HG03025 (cell line): ENCODE measurements around the gene SPHK1.

Experiments
- ATAC-seq: cut with Tn5 transposase; IDR thresholded peaks from one replicate; pipeline ENCODE4 v1.9.1; 2021; ENCODE audit warnings: mild to moderate bottlenecking, moderate library complexity; ENCODE audit not compliant: unreplicated experiment, low FRiP score

The SPHK1 gene

DNA sequence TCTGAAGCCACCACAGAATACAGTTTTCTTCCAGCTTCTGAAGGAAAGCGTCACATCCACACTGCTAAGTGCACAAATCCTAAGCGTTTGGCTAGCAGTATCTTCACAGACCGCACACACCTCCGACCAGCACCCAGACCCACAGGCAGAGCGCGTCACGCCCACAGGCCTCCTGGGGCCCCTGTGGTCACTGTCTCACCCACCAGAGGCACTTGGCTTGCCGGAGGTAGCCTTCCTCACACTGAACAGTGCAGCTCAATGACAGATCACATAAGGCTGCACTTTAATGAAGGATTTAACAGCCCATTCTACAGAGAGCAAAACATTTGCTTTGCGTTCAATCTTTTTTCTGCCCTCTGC lies 21.2 kb downstream of the SPHK1 start:
- ATAC-seq = no peak

DNA sequence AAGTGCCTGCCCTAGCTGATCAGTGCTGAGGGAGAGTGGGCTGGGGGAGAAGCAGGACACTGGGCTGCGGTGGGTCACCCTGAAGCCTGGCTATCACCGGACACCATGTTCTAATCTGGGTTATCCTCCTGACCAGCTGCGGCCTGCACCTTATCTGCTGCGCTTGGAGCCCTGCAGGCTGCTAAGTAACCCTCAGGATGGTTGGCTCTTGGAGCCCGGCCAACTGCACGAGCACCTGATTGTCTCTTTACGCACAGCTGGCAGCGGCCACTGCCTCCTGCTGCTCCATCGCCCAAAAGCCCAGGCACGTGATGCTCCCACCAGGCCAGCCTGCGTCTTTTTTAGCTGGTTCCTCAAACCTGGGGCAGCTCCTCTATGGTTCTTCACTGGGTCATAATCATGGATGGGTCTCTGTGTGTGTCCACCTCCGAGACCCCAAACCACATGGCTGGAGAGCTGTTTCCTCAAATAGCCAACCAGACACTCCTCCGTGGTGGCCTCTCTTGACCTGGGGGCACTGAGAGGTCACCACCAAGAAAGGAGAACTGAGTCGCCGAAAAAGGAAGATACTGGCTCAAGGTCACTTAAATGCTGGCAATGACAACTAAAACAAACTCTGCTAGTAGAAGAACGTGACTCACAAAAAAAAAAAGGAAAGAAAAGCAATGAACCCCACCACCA lies 21.7 kb downstream of the SPHK1 start:
- no peak for ATAC-seq

DNA sequence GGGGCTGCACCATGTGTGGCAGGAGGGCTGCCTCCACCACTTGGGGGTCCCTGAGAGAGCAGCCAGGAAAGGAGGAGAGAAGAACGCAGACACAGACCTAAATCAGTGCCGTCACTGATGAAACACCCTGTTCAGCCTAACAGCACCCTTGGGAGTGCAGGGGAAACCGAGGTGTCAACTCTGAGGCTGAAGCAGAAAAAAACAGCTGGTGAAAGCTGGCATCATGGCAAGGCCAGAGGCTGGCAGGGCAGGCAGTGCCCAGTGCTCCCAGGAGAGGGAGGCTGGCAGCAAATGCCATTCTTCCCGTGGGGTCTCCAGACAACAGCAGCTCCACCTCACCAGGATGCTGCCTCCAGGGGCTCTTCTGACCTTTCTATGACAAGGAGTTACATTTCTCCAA lies 23.1 kb downstream of the SPHK1 start:
- no peak for ATAC-seq

DNA sequence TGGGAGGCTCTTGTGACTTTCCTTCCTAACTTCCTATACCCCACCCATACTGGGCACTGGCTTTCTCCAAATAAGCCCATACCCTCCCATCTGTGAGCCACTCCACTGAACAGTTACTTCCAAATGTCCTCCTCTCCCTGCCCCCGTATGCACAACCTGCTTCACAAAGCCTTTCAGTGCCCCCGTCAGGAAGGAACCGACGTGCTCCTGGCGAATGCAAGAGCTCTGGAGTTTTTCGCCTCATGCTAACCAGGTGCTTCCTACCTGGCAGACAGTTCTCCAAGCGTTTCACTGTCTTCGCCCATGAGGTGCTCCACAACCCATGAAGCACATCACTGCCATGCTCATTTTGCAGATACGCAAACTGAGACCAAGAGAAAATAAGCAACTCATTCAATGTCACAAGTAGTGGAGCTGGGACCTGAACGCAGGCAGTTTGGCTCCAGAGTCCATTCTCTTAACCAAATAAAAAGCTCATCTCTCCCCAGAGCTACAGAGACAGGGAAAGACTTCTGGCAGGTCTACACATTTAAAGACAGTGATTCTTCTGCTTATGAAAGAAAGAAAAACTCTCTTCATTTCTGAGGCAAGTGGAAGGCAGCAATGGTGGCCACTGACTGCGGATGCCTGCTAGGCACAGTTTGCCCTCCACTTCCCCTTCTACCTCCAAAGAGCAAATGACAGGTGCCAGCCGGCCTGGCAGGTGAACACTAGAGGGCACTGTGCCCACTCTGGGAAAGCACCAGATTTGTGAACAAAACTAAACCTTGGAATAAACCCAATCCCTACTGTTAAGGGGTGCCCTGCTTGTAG lies 23.8 kb downstream of the SPHK1 start:
- no peak for ATAC-seq

DNA sequence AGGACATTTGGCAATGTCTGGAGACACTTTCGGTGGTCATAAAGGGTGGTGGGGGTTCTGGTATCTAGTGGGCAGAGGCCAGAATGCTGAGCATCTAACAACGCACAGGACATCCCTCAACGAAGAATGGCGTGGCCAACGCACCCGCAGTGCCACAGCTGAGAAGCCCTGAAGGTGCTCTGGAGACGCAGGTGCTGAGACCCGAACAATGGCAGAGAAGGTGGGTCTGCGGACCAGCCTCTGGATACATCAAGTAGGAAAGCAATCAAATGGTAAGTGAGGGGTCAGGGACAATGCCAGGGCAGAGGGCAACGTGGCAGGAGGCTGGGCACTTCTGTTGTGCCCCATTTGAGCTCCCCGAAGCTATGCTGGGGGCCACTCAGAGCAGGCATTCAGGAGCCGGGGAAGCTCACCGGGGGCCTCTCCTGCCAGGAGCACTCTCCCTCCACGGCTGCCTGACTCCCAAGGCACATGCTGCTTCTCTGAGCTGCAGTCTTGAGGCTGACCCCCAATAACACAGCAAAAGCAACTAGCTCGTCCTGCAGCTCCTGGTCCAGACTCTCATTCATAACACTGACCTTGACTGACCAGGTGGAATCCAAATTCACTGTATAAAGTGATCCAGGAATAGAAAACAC lies 26.0 kb downstream of the SPHK1 start:
- ATAC-seq = no peak

DNA sequence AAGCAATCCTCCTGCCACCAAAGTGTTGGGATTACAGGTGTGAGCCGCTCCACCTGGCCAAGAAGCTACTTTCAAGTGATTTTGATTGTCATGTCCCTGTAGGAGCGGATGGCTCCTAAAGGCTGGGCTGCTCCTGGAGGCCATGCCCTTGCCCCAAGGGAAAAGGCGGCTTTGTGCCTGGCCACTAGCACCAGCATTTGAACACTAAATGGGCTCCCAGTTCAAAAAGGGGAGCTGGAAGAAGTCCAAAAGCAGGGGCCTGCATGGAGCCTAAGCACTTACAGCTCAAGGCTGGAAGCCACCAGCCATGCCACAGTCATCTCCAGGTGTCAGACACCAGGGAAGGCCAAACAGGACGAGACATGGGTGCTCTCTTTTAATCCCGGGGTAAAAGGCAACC lies 26.8 kb downstream of the SPHK1 start:
- ATAC-seq = no peak

DNA sequence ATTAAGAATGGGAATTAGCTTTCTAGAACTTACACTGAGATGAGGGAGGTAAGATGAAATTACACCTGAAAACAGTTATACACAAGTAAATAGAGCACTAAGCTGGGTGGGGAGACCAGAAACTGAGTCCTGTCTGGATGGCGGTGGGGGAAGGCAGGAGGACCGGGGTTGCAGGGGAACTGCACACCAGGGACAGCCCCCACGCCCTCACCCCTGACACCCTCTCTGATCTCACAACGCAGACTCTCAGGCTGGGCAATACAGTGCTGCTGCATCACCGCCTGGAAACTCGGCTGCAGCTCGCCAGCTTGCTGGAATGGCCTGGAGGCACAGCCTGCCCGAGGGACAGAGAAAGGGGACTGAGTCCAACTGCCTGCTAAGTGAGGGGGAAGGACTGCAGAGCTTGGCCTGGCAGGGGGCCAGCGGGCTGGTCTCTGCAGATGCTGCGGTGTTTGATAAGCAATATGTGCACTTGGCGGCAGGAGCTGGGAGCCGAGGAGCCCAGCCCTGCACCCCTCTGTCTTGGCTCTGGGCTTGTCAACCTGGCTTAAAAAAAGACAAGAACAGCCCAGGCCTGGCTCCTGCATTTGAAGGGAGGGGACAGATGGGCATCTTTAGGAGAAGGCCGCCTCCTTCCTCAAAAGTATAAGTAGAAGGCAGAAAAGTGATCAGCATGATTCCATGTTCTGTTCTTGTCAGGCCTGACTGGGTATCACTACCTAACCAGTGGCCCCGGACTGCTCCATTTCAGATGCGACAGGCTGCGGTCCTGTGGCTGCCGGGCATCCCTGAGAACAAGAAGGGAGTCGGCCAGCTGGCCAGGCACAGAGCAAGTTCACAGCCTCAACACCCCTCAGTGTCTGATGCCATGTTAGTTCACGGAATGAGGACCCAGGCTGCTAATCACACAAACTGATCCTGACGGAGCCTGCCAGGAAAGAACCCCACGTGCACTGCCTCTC lies 30.2 kb downstream of the SPHK1 start:
- no peak for ATAC-seq

DNA sequence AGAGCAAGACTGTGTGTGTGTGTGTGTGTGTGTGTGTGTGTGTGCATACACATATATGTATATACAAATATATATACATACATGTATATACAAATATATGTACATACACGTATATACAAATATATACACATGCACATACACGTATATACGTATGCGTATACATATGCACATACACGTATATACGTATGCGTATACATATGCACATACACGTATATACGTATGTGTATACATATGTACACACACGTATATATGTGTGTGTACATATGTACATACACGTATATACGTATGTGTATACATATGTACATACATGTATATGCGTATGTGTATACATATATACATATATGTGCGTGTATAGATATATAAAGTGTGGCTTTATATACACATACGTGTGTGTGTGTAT lies 31.4 kb downstream of the SPHK1 start:
- ATAC-seq = no peak

DNA sequence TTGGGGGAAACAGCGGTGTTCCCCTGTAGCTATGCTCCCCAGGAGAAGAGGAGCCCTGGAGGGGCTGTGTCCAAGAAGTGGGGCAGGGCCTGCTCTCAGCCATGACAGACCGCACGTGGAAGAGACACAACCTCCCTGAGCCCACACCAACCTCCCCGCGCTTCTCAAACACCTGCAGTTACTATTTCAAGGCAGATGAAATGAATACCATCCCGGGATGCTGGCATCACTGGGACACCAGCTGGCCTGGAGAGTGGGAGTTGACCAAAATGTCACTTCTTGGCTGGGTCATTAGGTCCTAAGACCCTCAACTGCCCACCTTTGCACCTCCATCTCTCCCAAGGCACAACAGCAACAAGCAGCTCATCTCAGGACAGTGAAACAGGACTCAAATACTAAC lies 32.0 kb downstream of the SPHK1 start:
- ATAC-seq = no peak

DNA sequence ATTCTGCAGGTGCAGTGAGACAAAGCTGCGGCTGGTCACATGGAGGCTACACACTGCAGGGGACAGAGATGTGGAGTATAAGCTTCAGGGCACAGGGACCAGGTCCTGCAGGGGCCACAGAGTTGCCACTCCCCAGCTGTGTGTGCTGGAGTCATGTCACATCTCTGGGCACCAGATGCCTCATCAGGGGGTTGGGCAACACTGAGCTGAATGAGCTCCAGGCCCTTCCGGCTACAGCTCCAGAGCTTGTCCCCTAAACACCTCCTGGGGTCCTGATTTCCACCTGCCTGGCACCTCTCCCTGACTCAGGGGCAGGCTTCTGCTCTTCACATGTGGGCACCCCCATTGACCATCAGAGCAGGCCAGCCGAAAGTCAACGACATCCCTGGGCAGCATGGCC lies 32.5 kb downstream of the SPHK1 start:
- ATAC-seq = no peak

DNA sequence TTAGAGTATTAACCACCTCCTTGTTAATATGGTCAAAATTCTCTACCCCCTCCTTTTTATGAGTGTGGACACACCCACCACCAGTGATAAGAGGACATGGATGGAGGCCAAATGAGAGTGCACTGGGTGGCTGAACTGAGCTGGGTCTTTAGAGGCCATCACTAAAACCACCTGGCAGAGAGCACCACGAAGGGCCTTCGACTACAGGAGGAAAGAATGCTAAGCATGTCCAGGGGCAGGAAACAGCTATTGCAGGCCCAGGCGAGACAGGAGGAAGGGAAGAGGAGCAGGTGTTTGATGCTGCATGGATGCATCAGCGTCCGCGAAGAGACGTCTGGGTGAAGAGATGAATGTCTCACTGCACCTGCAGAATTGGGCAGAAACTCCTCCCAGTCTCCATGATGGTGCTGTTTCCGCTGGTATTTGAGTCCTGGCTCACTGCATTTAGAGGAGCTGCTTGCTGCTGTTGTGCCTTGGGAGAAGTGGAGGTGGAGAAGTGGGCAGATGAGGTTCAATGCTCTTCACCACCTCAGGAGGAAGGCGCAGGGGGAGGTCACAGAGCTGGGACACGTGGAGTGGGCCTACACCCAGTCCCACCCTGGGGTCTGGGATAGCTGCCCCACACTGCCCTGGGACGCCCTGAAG lies 33.2 kb downstream of the SPHK1 start:
- no peak for ATAC-seq

DNA sequence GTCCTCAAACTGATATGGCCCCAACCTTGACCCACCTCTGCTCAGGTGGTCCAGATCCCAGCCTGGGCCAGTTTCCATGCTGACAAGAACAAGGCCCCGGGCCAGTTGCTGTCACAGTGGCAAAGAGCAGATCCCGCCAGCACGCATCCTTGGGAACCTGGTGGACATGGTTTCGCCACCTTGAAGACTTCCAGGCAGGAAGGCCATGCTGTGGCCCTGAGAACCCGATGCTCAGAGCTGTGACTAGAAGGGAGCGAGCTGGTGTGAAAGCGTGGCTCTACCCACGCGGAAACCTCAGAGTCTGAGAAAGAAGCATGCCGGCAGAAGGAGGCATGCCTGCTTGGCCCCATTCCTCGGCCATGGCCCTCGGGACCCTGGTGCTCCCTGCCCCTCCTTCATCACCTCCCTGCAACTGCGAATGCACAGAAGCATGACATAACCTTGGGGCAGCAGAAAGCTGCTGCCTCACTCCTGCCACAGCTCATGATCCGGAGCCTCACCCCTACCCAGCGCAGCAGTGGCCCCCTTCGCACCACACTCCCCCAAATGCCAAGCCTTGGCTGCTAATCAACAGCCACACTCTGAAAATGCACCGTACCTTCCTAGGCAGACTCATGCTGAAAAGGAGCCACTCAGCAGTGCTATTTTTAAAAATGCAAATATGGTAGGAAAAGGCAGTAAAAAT lies 35.3 kb downstream of the SPHK1 start:
- no peak for ATAC-seq

DNA sequence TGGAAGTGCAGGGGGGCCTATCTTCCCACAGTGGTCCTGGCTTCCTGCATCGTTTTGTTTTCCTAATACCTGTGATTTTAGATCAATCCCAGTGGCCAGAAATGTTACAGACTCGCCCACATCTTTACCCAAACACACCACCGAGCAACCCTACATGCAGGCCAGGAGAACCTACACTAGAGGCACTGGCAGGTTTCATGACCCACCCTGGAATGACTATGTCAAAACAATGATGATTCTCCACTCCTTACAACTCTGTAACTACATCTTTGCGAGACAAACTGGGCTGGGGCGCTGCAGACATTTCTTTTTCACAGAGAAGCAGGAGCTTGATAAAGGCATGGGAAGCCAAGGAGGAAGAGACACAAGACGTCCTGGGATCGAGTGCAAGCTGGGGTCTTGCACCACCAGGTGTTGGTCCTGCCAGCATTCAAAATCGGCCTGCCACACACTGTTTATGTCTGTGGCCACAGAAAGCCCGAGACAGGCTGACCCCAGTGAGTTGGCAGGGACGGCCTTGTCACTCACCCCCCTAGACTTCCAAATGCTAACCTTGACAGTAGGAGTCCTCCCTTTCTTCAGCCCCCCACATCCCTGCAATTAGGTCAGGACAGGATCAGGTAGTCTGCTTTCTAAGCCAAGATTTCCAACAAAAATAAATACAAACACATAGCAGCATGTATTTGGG lies 36.1 kb downstream of the SPHK1 start:
- ATAC-seq = no peak

DNA sequence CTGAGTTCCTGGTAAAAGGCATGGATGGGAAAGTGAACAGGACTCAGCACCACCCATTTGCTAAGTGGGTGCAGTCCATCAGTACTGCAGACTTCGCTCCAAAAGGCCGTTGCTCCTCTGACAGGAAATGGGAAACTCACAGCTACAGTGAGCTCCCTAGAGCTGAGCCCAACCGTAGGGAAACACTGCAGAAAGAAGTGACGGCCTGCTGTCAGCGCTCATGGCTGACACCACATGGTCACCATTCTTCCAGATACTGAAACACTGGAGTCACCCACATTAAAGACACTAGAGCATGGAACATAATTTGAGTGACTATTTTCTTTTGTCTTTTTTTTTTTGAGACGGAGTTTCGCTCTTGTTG lies 36.6 kb downstream of the SPHK1 start:
- ATAC-seq = no peak

DNA sequence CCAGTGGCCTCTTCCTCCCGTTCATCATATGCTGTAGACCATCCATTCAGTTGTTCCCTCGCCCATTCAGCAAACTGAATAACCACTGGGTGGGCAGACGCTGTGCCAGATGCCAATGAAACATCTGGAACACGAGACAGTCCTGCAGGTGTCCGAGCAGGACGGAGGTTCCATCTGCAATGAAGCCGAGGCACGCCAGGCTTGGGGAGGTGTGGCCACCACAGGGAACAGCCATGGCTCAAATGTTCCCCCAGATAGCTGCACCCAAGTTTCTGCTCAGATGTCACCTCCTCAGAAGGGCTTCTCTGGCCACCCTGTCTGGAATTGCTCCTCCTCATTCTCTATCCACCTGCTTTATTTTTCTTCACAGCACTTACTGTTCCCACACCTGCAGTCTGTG lies 38.0 kb downstream of the SPHK1 start:
- ATAC-seq = no peak

DNA sequence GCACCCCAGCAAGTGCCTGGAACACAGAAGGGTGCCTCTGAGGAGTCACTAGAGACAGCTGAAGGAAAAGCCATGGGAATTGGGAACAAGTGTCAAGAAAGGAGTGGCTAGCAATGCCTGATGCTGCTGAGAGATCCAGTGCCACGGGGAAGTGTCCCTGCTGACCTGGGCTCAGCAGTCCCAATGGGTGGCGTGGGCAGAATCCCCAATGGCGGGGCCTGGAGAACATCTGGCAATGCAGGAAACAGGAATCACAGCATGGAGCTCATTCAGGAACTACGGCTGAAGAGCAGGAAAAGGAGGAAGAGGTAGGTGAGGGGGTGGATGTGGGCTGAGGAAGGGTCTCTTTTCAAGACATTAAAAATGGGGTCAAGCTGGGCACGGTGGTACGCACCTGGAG lies 38.5 kb downstream of the SPHK1 start:
- ATAC-seq = no peak

DNA sequence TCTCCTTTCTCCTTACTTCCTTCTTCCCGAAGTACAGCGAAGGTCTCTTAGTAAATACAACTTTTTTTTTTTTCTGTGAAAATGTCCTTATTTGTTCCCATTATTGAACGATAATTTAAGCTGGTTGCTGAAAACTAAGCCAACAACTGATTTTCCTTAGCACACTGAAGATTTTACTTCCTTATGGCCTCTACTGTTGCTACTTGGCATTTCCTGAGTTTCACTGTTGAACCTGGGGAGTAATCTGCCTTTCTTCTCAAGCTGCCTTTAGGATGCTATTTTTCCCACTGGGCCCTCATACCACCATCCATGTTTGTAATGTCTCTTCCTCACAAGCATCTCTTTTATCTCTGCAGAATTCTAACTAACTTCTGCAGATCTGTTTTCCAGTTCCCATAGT lies 42.4 kb downstream of the SPHK1 start:
- ATAC-seq = no peak

DNA sequence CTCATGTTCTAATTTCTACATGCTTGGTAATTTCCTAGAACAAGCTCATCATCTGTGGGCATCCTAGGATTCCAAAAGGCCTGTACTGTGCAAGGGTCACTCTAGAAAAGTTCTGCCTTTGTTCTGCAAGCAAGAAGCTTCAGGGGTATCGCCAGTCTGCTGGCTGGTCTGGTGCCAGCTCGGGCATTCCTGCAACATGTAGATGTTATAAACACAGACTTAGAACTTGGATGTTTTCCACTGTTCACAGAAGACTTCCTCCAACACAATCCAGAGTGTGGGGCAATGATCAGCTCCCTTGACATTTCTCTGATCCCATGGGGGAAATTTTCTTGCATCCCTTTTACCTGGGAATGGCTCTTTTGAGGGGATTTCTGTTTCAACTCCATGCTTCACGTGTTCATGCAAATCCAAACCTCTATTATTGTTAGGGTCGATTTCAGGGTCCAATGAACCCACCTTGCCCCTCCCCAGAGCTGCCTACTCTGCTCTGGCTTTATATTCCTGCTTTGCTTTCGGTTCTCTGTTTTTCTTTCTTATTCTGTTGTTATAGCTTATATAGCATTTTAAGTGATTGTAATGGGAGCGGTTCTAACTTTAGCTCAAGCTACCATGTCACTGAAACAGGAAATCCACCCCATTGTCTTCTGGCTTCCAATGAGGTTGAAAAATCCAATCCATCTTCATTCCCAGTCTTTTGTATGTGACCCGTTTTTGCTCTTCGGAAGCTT lies 43.3 kb downstream of the SPHK1 start:
- ATAC-seq = no peak

DNA sequence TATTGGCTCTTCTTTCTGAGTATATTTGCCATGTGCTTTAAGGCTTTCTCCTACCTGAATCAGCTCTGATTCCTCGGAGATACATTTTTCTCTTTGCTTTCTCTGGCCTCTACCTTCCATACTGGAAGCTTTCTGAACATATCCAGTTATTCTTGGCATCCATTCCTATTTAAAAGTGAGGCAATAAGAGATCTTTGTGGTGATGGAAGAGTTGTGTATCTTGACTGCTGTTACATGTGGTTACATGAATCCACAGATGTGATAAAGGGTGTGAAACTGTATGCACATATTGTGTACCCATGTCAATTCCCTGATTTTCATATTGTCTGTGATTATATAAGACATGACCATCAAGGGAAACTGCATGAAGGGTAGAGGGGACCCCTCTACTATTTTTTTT lies 44.1 kb downstream of the SPHK1 start:
- no peak for ATAC-seq
